Epithelial cell of proximal tubule (primary cell): Measurements from ENCODE around the gene OCA2. TPM values are rescaled to one million over a fixed set of nuclear protein-coding genes. Genes with fewer than 3 reads are reported as not detected.

Experiments used
- DNase-seq: peaks from one replicate; pipeline ENCODE4 v3.0.0-alpha.2; 2011; ENCODE audit warnings: low read depth
- H3K4me3 ChIP-seq: 2 replicates; pipeline ENCODE4 v1.5.1; 2011; ENCODE audit warnings: low read depth, mild to moderate bottlenecking, low read length
- CTCF ChIP-seq: conservative IDR thresholded peaks from 2 replicates; pipeline ENCODE4 v1.5.1; 2012; ENCODE audit warnings: low read depth, mild to moderate bottlenecking, low read length
- total RNA-seq: library from RNA; depleted of rRNA; stranded (reverse); fragments of >200 nt; gene quantifications from 2 replicates; pipeline ENCODE4 v1.2.3, GENCODE V29; 2015

Gene OCA2
- total RNA-seq, 1 donor from 2014 or later = not detected

DNA sequence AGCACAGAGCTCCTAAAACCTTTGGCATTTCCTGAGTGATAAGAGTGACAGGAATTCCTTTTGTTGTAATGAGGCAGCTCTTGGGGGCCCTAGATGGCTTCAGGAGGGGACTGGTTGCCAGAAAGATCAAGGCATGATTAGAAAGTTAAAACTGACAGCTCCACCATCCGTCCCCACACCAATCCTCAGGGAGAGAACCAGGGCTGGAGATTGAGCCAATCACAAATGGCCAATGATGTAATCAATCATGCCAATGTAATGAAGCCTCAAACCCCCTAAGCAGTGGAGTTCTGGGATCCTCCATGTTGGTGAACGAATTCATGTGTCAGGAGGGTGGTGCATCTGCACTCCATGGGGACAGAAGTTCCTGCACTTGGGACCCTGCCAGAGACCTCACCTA is 265.1 kb downstream of the OCA2 start:
- no peak for DNase-seq
- no peak for TF ChIP-seq CTCF
- H3K4me3 ChIP-seq = no peak overlapping the region

GRCh38 chr15:27833178-27833577 is 265.9 kb downstream of the OCA2 start:
- no peak for TF ChIP-seq CTCF
- DNase-seq = no peak
- no peak overlapping the region for H3K4me3 ChIP-seq

GRCh38 chr15:27832237-27832596 is 266.9 kb downstream of the OCA2 start:
- DNase-seq = no peak
- no peak for TF ChIP-seq CTCF
- no peak overlapping the region for H3K4me3 ChIP-seq

- DNase-seq = no peak
- H3K4me3 ChIP-seq = no peak overlapping the region
- TF ChIP-seq CTCF = no peak
These were observed 267.5 kb downstream of the OCA2 start for GRCh38 chr15:27831384-27832236.

DNA sequence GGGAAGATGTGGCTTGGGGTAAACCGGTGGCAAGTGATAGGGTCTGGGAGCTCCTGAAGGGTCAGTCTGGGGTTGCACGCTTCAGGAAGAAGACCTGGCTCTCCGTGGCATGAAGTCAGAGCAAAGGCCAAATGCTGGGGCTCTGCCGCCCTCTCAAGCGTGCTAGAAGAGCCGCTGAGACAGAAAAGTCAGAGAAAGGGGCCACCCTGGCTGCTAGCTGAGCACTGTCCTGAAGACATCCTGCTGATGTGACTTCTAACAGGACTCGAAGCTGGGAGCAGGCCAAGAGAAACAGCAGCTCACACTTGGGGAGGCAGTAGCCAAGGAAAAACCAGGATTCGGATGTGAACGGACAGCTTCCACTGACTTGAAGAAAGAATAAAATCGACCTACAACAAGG is 270.4 kb downstream of the OCA2 start:
- no peak for DNase-seq
- H3K4me3 ChIP-seq = no peak overlapping the region
- TF ChIP-seq CTCF = no peak

GRCh38 chr15:27826902-27827714 is 272.0 kb downstream of the OCA2 start:
- TF ChIP-seq CTCF = no peak
- no peak for DNase-seq
- no peak overlapping the region for H3K4me3 ChIP-seq
